ENCODE data around the gene CLCN5.

CLCN5 gene

DNA sequence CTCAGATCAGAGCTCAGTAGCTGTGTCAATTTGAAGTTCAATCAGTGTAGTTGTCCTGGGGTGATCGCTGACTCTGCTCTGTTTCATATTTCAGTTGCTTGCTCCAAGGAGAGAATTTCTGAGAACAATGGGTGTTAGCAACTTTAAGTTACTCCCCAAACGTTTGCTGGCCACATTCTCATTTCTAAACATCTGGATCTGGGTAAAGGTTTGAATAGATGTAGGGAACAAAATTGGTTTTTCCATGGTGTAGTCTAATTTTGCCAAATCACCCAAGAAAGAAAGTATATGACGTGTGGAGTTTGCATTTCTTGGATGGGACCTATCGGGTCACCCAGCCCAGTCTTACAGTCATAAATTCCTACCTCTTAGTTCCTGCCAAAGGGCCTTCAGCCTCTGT, 174.7 kb downstream of the CLCN5 start:
- no peak for DNase-seq

DNA sequence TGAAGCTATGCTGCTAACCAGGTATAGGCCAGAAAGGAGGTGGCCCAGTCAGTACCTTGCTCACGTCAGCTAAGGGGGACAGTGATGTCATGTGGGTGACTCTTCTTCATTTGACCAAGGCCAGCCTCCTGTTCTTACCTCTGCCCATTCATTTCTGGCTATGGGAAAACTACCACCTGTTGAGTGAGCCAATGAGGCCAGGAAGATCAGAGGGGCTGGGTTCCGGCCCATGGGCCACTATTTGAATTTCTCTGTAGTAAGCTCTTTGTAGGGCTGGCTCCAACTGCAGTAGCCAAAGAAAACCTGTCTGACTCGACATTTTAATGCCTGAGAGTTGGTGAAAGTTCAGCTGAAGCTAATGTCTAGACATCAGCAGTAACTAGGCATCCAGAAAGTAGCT, 175.8 kb downstream of the CLCN5 start:
- DNase-seq = no peak

DNA sequence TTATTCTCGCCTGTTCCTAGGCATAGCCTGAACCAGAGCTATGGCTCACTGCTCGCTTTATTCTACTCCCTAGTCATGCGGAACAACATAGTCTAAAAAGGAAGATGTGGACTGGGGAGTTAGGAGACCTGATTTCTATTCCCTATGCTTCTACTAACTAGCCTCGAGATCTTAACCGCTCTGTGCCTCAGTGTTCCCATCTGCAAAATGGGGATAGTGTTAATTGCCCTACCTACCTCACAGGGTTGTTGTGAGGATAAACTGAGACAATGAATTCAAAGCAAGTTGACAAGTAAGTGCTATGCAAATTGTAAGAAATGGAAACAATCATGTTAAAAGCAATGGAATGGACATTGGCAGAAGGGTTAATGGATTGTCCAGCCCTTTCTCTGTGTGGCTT, 176.4 kb downstream of the CLCN5 start:
- no peak for DNase-seq

DNA sequence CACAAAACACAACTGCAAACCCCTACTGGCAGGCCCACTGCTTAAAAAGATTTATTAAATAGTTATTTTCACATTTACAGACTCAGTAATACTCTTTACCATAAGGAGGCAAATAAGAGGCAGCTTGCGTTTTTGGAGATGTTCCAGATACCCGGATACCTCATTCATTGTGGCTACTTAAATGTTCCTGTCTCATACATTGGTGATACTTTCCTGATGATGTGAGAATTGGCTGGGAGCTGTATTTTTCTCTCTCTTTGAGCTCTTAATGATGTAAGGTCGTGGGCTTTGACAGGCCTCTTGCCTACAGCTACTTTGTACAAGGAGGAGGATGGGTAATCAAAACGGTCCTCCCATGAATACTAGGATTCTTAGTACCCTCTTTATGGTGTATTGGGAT, 176.9 kb downstream of the CLCN5 start:
- DNase-seq = no peak

DNA sequence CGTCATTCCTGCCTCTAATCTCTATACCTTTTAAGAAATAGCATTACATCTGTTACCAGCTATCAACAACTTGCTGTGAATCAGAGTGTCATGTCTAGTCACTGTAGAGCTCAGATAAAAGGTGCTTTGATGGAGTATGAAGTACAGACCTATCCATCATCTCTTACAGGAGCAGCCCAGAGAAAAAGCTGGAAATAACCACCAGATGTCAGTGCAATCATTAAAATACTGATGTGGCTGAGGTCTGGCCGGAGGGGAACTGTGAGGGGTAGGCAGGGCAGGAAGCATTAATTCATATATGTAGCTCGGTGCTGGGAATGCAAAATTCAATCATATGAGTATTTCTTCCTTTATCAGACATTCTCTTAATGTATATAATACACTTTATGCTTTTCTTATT, 177.8 kb downstream of the CLCN5 start:
- no peak for DNase-seq

DNA sequence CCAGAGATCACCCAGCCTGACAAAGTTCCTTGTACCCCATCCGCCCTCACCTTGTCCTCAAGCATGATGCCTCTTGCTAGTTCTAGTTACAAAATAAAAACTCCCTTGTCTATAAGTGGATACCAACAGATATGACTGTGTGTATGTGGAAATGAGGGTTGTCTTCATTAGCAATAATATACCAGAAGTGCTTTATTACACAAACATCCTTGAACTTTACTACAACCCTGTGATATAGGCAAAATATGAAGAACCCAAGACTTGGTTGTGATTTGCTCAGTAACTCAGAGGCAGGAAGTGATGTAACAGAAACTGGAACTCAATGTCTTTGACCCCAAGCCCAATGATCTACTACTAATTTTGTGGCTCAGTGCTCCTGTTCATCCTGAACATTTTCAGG, 180.8 kb downstream of the CLCN5 start:
- no peak for DNase-seq

DNA sequence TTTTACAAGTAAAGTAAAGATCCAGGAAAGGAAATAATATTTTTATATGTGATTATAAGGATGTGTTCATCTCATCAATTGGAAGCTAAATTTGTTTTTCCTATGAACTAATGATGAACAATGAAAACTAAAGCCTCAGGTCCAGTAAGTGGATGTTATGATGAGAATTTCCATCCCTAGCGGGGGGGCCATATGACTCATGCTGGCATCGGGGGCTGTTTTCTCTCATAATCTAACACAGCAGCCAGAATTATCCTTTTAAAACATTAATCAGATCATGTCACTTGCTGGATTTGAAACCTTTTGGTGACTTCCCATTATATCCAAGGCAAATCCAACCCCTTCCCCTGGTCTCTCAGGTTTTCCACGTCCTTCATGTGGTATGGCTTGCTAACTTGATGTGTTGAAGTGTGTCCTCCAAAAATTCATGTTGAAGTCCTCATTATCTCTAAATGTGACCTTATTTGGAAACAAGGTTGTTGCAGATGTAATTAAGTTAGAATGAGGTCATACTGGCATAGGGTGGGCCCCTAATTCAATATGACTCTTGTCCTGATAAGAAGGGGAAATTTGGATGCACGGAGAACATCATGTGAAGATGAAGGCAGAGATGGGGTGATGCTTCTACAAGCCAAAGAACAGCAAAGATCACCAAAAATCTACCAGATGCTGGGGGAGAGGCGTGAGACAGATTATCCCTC, 181.6 kb downstream of the CLCN5 start:
- DNase-seq = no peak

DNA sequence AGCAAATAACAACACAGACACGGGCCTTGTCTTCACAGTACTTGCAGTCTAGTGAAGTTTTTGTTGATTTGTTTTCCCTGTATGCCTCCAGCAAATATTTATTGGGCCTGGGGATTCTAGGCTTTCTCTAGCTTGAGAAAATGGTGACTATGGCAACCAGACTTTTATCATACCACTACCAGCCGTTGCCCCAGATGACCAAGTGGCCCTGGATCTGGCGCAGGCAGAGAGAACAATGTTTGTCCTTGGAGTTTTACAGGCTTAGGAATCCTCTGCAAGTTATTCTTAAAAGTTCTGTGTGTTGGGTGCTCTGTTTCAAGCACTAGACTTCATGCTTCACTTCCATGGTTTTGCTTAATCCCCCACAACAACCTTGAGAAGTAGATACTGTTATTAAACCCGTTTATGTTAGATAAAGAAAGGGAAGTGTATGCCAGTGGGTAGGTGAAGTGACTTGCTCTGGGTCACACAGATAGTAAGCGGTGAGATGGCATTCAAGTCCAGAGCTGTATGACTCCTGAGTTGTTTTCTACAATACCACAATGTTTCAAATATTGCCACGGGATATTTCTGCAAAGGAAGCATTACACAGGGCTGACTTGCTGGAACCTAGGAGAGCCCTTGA, 183.8 kb downstream of the CLCN5 start:
- no peak for DNase-seq

DNA sequence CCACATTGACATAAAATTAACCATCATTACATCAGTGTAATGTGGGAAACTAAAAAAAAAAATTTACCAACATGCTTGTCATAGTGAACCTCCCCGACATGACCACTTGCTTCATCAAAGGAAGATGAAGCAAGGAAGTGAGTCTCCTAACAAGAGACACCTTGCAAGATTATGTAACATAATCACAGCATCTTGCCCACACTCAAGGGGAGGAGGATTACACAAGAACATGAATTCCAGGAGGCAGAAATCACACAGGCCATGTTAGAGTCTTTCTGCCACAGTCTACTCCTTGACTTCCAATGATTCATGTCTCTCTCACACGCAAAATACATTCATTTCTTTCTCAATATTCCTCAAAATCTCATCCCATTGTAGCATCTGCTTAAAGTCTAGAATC, 185.1 kb downstream of the CLCN5 start:
- DNase-seq = no peak

DNA sequence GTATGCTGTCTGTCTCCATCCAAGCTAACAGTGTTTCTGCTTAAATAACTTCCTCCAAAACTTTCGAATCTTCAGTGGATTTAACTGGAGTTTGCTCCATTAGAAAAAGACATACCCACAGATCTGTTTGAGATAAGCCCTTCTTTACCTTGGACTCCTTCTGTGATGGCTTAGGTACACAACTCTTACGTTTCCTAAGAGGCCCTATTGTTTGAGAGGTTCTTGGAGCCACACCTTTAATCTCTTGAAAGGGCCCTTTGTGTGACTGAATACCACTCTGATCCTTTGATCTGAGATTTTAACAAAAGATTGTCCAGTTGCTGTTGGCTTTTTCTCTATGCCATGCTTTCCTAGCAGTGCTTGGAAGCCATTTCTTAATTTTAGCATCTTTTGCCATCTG, 185.9 kb downstream of the CLCN5 start:
- no peak for DNase-seq

DNA sequence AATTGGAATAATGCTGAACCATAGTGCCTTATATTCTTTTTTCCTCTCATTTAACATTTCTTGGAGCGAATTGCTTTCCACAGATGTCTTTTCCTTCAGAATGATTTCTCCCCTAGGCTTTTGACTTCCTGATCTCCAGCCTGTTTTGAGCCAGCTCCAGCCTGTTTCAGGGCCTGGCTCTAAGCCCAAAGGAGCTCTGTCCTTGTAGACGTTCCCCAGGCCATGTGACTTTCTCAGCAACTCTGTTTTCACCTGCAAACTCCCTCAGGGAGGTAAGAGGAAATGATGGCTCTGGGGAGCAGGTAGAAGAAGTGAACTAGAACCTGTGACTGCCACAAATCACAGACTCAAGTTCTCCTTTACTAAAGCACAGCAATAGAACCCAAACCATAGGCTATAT, 189.3 kb downstream of the CLCN5 start:
- DNase-seq = no peak

DNA sequence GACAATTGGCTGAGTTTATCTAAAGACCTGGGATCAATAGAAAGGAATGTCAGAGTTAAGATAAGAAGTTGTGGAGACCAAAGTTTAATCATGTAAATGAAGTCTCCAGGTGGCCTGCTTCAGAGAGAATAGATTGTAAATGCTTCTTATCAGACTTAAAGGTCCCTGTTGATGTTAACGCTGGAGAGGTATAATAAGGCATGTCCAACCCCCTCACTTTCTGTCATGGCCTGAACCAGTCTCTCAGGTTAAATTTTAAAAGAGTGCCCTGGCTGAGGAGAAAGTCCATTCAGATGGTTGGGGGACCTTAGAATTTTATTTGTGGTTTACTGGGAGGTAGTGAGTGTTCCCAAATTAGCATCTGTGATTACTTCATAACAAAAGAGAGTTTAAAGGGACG, 191.7 kb downstream of the CLCN5 start:
- DNase-seq = no peak

DNA sequence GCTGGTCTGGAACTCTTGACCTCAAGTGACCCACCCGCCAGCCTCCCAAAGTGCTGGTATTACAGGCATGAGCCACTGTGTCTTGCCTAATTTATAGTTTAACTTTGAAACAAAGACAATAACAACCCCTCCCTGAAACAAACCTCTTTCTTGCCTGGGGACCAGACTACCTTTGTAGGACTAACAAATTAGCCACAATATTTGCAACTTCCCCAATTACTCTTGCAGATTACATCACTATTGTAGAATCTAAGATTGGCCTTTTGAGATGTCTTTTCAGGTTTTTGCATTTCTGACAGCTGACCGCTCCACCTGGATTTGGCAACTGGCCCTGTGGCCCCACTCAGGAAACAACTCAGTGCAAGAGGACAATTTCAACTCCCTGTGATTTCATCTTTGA, 193.6 kb downstream of the CLCN5 start:
- no peak for DNase-seq

DNA sequence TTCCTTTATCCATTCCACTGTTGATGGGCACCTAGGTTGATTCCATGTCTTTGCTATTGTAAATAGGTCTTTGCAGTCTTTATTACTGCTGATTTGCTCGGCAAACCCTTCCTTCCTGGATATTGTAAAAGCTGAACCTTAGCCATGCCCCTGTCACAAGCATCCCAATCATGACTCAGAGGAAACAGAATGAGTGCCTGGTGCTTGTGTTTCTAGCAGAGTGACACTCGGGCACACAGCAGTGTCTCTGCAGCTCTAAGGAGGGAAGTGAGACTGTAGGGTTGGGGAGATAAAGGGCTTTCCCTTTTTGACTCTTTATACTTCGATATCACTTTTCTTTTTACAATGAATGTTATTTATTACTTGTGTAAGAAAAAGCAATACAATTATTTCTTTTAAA, 195.1 kb downstream of the CLCN5 start:
- DNase-seq = no peak

DNA sequence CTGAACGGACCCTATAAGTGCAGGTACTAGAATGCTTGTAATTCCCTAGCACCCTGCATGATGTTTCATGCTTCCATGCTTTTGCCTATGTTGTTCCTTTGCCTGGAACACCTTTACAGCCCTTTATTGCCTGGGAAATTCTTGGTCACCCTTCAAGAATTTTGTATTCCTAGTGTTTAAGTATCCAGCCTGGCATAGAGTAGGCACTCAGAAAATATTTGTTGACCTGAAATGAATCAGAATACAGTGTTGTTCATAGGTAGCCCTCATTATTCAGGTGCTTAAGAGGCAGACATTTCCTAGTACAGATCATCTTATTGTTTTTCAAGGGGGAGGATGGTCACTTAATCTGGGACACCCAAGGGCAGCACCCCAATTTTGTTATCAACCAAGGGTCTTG, 203.1 kb downstream of the CLCN5 start:
- DNase-seq = no peak

DNA sequence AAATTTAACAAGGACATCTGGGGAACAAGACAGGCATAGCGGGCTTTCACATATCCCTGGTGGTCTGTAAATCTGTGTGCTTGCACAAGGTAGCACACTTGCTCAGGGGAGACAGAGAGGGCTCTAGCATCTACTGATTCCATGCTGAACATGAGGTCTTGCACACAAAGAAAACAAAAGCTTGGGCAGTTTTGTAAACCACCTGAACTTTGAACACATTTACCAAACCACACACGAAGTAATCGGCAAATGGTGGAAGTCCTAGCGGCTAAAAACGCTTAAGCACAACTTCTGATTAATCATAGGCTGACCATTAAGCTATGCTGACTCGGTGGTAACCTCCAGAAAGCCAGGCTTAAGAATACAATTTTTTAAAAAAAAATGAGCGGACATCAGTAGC, 225.6 kb downstream of the CLCN5 start:
- no peak for DNase-seq
